Jurkat, Clone E6-1 (cell line): ENCODE measurements around the gene LGALSL.

Experiments
- DNase-seq: peaks from one replicate; pipeline ENCODE4 v3.0.0-alpha.2; 2011; ENCODE audit warnings: low read depth, low spot score
- H3K4me3 ChIP-seq: 2 replicates; pipeline ENCODE4 v1.5.1; 2011; ENCODE audit warnings: mild to moderate bottlenecking, low read length, control low read depth, moderate library complexity

The LGALSL gene

GRCh38 chr2:64466478-64467085 is 12.6 kb downstream of the LGALSL start:
- DNase-seq = no peak
- H3K4me3 ChIP-seq = no peak overlapping the region

- H3K4me3 ChIP-seq = no peak overlapping the region
Measured at GRCh38 chr2:64467096-64467843, 13.3 kb downstream of the LGALSL start.

DNA sequence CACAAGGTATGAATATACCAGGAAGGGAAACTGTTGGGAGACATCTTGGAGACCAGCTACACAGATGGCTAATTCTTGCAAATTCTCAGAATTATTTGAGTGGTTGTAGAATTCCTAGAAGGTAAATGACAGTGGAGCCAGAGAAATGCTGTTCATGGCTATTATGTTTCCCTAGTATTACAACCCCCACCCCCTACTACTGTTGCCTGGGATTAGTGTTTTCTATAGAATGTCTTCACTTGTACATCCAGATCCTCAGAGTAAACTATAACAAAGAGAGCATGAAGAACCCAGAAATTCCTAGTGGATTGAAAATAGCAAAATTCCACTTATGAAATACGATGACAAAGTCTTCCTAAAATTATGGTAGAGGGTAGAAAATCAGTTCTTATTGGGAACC is 15.3 kb downstream of the LGALSL start:
- no peak overlapping the region for H3K4me3 ChIP-seq
- no peak for DNase-seq

More at GRCh38 chr2:64467096-64467843, 13.3 kb downstream of the LGALSL start:
- no peak for DNase-seq

- no peak overlapping the region for H3K4me3 ChIP-seq
- no peak for DNase-seq
Measured at GRCh38 chr2:64470071-64470470, 16.1 kb downstream of the LGALSL start.

DNA sequence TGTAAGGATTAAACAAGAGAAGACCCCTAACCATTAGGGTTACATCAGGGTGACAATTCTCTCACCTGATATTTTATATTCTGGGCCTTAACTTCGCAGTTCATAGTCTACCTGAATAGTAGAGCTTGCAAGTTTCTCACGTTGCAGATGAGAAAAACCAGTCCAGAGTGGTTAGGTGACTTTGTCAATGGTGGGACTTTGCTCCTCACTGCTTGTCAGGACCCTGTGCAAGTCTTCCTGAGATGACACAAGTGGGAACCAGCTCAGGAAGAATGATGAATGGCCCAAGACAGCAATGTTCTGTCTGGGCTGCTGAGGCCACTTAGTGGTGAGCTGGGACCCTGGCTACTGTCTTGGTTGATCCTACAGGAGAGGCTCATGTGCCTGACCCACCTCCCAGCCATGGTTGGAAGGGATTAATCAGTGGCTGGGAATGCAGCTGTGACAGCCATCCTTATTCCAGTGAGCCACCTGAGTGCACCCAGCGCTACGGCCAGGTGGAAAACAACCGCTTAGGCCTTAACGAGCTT is 16.9 kb downstream of the LGALSL start:
- no peak overlapping the region for H3K4me3 ChIP-seq
- no peak for DNase-seq

GRCh38 chr2:64471600-64471999 is 17.6 kb downstream of the LGALSL start:
- no peak for DNase-seq
- H3K4me3 ChIP-seq = no peak overlapping the region

DNA sequence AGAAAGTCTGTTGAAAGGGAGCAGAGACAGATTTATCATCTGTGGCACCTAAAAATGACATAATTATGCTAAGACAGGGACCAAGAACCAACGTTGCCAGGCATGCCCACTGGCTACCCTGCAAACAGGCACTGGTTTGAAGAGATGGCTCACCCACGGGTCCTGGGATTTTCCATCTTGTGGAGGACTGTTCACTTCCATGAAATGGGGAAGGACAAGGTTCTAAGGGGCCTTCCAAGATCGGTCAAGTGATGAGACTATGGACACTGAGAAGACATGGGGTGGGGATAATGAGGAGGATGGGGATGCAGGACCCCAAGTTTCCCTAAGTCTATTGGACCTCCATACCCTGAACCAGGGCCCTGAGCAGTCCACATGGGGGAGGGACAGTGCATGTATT is 18.9 kb downstream of the LGALSL start:
- DNase-seq = no peak
- no peak overlapping the region for H3K4me3 ChIP-seq

- no peak for DNase-seq
Measured at GRCh38 chr2:64474121-64474571, 20.2 kb downstream of the LGALSL start.

DNA sequence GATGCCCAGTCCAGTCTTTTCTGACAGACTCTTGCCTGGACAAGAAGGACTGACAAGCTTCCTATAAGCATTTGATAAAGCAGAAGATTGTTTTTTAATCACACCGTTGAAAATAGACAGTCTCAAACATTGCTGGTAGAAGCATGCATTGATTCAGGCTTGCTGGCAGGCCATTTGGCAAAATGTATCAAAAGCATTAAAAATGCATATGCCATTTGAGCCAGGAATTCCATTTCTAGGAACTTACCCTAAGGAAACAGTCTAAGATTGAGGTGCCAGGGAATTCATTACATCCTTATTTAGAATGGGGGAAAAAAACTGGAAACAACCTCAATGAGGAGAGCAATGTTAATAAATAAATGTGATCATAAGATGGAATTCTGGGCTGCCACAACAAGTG is 20.7 kb downstream of the LGALSL start:
- no peak overlapping the region for H3K4me3 ChIP-seq
- DNase-seq = no peak

More at GRCh38 chr2:64474121-64474571, 20.2 kb downstream of the LGALSL start:
- no peak overlapping the region for H3K4me3 ChIP-seq

DNA sequence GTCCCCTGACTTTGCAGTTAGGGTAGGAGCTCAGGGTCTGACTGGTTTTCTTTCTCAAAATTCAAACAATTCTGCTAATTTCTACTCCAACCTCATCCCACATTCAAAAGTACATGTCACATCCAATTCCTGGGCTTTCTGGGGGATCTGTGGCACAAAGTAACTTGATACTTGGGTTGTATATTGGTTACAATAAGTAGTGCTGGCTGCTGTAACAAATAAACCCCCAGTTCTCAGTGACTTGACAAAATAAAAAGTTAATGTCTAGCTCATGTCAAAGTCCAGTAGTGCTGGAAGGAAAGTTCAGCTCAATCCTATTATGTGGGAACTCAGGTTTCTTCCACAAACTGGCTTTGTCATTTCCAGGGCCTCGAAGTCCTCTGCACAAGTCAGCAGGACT is 23.1 kb downstream of the LGALSL start:
- no peak for DNase-seq
- no peak overlapping the region for H3K4me3 ChIP-seq

- DNase-seq = no peak
- no peak overlapping the region for H3K4me3 ChIP-seq
Measured at GRCh38 chr2:64477979-64478378, 24.0 kb downstream of the LGALSL start.

DNA sequence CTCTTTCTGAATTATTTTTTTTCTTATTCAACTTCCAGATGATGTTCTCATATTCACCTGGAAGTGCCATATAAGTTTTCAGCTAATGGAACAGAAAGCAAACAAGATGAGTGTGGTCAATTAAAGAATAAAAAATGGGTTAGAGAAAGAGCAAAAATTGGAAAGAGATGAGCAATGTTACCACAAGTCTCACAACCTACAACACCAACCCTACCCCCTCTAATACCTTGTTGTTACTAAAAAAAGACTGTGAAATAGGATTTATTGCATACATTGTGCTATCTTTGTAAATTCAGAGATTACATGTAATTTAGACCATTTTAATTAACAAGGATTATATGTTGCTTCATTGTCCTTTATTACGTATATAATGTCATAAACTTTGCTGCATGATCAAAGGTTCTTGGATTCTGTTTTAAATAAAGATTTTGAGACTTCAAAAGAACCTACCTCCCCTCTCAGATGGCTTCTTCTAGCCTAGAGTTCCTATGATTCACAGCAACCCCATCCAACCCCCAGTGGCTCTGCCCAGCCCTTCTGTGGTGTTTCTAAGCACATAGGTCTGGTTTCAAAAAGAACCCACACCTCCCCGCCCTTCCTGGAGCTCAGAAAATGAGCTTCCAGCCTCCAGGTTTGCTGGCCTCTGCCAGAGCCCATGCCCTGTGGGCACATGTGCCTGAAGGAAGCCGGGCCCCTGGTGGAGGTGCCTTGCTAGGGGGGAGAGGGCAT is 24.7 kb downstream of the LGALSL start:
- no peak overlapping the region for H3K4me3 ChIP-seq
- no peak for DNase-seq

DNA sequence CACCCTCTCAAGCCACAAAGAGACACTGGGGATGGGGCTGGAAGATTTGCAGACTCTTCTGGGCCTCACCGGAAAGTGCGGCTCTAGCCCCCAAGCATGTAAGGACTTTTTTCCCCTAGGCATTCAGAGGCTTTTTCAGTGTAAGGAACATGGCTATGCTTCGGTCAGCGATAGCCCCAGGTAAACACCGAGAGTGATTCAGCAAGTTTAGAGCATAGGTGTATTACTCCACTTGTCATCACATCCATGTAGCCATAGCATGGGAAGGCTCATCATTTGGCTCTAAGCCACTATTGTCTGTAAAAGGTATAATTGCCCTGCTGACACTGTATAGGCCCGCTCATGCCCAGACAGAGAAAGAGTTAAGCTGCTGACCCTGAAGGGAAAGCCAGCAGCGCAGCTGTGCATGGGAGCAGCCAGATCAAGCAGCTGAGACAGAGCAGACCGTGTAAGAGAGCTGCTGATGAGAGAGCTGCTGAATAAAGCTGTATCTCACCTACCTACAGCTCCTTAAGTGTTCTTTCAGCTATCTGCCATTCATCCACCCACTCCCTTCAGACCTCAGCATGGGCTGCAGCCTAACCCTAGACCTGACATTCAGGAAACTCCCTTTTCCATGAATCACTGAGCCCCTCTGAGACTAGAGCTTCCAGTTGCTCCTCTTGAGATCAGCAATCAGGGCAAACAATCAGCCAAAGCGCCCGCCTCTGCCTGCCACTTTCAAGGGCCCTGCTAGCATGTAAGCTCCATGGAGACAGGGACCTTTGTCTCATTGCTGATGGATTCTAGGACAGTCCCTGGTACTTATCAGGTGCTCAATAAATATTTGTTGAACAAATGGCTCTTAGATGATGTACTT is 25.5 kb downstream of the LGALSL start:
- H3K4me3 ChIP-seq = no peak overlapping the region
- DNase-seq = no peak

- no peak overlapping the region for H3K4me3 ChIP-seq
- DNase-seq = no peak
Measured at GRCh38 chr2:64481665-64482064, 27.7 kb downstream of the LGALSL start.

- no peak for DNase-seq
- no peak overlapping the region for H3K4me3 ChIP-seq
Measured at GRCh38 chr2:64482243-64482642, 28.3 kb downstream of the LGALSL start.

GRCh38 chr2:64482765-64483504 is 29.0 kb downstream of the LGALSL start:
- DNase-seq = no peak
- H3K4me3 ChIP-seq = no peak overlapping the region

DNA sequence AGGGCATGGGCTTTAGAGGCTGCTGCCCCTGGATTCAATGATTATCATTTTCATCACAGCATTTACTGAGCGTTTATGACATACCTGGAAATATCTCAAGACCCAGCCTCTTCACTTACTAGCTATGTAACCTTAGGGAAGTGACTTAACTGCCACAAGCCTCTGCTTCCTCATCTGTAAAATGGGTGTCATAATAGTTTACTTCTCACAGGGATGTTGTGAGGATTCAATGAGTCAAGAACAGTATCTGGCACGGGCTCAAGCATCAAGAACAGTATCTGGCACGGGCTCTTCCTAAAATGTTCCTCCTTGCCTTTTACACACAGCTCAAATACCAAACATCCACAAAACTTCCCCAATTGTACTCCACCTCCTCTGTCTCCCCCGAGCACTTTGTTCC is 31.4 kb downstream of the LGALSL start:
- H3K4me3 ChIP-seq = no peak overlapping the region
- no peak for DNase-seq

DNA sequence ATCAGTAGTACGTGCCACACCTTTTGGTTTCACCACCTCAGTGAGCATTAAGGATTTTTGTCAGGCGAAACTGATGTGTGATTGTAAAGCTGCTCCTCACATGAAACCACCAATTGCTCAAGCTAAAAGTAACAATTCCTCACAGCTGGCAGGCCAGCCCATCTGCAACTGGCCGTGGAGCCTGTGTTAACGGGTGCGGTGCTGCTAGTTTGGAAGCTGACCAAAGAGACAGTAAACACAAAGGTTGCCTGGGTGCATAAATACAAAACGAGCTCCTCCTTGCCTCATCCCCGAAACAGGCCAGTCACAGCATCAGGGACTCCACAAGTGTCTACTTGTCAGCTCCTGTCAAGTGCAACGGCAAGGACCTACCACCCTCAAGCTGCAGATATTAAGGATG is 32.0 kb downstream of the LGALSL start:
- DNase-seq = no peak
- no peak overlapping the region for H3K4me3 ChIP-seq
